Measurements from ENCODE around the gene GALNT1. TPM values are rescaled to one million over a fixed set of nuclear protein-coding genes. Genes with fewer than 3 reads are reported as not detected.

Gene GALNT1
- total RNA-seq, 1 experiment from 2014 or later: 80.1 TPM

DNA sequence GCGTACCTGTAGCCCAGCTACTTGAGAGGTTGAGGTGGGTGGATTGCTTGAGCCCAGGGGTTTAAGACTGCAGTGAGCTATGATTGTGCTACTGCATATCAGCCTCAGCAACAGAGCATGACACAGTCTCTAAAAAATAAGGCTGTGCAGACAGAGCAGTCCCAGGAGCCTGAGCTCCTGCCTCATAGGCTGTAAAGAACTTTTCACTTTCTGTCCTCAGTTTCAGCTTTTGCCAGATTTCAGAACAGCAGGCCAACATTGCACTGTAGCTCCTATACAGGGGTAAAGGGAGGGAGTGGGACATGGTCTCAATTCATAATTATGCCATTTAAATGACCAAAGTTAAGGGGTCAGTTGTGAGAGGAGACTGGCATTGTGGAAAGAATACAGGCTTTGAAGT is 150.6 kb downstream of the GALNT1 start:
- TF ChIP-seq OVOL2 (CRISPR knock-in tag; IDR thresholded peaks at IDR 0.05; ENCODE audit: borderline replicate concordance) (no peak), ZNF263 (CRISPR knock-in tag; IDR thresholded peaks at IDR 0.05; ENCODE audit: low read depth) (no peak), NFYB (CRISPR knock-in tag; conservative IDR thresholded peaks at IDR 0.05; ENCODE audit: low read depth) (no peak), JUN (CRISPR knock-in tag; IDR thresholded peaks at IDR 0.05) (no peak), GTF2I (CRISPR knock-in tag; conservative IDR thresholded peaks at IDR 0.05) (no peak), NFATC4 (CRISPR knock-in tag; IDR thresholded peaks at IDR 0.05) (no peak), ATF1 (CRISPR knock-in tag; IDR thresholded peaks at IDR 0.05) (no peak), TP53 (CRISPR knock-in tag; IDR thresholded peaks at IDR 0.05) (no peak), TEAD4 (CRISPR knock-in tag; IDR thresholded peaks at IDR 0.05) (no peak), NFE2L1 (CRISPR knock-in tag; IDR thresholded peaks at IDR 0.05) (no peak), ZNF671 (CRISPR knock-in tag; IDR thresholded peaks at IDR 0.05) (no peak), MYBL2 (CRISPR knock-in tag; IDR thresholded peaks at IDR 0.05) (no peak)
- TF ChIP-seq, protein P1, sequence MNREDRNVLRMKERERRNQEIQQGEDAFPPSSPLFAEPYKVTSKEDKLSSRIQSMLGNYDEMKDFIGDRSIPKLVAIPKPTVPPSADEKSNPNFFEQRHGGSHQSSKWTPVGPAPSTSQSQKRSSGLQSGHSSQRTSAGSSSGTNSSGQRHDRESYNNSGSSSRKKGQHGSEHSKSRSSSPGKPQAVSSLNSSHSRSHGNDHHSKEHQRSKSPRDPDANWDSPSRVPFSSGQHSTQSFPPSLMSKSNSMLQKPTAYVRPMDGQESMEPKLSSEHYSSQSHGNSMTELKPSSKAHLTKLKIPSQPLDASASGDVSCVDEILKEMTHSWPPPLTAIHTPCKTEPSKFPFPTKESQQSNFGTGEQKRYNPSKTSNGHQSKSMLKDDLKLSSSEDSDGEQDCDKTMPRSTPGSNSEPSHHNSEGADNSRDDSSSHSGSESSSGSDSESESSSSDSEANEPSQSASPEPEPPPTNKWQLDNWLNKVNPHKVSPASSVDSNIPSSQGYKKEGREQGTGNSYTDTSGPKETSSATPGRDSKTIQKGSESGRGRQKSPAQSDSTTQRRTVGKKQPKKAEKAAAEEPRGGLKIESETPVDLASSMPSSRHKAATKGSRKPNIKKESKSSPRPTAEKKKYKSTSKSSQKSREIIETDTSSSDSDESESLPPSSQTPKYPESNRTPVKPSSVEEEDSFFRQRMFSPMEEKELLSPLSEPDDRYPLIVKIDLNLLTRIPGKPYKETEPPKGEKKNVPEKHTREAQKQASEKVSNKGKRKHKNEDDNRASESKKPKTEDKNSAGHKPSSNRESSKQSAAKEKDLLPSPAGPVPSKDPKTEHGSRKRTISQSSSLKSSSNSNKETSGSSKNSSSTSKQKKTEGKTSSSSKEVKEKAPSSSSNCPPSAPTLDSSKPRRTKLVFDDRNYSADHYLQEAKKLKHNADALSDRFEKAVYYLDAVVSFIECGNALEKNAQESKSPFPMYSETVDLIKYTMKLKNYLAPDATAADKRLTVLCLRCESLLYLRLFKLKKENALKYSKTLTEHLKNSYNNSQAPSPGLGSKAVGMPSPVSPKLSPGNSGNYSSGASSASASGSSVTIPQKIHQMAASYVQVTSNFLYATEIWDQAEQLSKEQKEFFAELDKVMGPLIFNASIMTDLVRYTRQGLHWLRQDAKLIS (CRISPR knock-in tag; IDR thresholded peaks at IDR 0.05; ENCODE audit: borderline replicate concordance): no peak
- TF ChIP-seq, protein P2, sequence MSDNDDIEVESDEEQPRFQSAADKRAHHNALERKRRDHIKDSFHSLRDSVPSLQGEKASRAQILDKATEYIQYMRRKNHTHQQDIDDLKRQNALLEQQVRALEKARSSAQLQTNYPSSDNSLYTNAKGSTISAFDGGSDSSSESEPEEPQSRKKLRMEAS (CRISPR knock-in tag; IDR thresholded peaks at IDR 0.05): no peak
- TF ChIP-seq, protein P3, sequence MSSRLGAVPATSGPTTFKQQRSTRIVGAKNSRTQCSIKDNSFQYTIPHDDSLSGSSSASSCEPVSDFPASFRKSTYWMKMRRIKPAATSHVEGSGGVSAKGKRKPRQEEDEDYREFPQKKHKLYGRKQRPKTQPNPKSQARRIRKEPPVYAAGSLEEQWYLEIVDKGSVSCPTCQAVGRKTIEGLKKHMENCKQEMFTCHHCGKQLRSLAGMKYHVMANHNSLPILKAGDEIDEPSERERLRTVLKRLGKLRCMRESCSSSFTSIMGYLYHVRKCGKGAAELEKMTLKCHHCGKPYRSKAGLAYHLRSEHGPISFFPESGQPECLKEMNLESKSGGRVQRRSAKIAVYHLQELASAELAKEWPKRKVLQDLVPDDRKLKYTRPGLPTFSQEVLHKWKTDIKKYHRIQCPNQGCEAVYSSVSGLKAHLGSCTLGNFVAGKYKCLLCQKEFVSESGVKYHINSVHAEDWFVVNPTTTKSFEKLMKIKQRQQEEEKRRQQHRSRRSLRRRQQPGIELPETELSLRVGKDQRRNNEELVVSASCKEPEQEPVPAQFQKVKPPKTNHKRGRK (CRISPR knock-in tag; IDR thresholded peaks at IDR 0.05; ENCODE audit: borderline replicate concordance): no peak
- TF ChIP-seq, protein P4, sequence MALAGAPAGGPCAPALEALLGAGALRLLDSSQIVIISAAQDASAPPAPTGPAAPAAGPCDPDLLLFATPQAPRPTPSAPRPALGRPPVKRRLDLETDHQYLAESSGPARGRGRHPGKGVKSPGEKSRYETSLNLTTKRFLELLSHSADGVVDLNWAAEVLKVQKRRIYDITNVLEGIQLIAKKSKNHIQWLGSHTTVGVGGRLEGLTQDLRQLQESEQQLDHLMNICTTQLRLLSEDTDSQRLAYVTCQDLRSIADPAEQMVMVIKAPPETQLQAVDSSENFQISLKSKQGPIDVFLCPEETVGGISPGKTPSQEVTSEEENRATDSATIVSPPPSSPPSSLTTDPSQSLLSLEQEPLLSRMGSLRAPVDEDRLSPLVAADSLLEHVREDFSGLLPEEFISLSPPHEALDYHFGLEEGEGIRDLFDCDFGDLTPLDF (CRISPR knock-in tag; IDR thresholded peaks at IDR 0.05): no peak
- TF ChIP-seq, protein P5, sequence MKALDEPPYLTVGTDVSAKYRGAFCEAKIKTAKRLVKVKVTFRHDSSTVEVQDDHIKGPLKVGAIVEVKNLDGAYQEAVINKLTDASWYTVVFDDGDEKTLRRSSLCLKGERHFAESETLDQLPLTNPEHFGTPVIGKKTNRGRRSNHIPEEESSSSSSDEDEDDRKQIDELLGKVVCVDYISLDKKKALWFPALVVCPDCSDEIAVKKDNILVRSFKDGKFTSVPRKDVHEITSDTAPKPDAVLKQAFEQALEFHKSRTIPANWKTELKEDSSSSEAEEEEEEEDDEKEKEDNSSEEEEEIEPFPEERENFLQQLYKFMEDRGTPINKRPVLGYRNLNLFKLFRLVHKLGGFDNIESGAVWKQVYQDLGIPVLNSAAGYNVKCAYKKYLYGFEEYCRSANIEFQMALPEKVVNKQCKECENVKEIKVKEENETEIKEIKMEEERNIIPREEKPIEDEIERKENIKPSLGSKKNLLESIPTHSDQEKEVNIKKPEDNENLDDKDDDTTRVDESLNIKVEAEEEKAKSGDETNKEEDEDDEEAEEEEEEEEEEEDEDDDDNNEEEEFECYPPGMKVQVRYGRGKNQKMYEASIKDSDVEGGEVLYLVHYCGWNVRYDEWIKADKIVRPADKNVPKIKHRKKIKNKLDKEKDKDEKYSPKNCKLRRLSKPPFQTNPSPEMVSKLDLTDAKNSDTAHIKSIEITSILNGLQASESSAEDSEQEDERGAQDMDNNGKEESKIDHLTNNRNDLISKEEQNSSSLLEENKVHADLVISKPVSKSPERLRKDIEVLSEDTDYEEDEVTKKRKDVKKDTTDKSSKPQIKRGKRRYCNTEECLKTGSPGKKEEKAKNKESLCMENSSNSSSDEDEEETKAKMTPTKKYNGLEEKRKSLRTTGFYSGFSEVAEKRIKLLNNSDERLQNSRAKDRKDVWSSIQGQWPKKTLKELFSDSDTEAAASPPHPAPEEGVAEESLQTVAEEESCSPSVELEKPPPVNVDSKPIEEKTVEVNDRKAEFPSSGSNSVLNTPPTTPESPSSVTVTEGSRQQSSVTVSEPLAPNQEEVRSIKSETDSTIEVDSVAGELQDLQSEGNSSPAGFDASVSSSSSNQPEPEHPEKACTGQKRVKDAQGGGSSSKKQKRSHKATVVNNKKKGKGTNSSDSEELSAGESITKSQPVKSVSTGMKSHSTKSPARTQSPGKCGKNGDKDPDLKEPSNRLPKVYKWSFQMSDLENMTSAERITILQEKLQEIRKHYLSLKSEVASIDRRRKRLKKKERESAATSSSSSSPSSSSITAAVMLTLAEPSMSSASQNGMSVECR (CRISPR knock-in tag; IDR thresholded peaks at IDR 0.05; ENCODE audit: borderline replicate concordance): no peak
- TF ChIP-seq, protein P6, sequence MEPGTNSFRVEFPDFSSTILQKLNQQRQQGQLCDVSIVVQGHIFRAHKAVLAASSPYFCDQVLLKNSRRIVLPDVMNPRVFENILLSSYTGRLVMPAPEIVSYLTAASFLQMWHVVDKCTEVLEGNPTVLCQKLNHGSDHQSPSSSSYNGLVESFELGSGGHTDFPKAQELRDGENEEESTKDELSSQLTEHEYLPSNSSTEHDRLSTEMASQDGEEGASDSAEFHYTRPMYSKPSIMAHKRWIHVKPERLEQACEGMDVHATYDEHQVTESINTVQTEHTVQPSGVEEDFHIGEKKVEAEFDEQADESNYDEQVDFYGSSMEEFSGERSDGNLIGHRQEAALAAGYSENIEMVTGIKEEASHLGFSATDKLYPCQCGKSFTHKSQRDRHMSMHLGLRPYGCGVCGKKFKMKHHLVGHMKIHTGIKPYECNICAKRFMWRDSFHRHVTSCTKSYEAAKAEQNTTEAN (CRISPR knock-in tag; IDR thresholded peaks at IDR 0.05): no peak
- Mint-ChIP-seq H3K27me3 (ENCODE audit: low read depth) (no peaks in the 10 kb centered on the region; the same call in 1 of the 2 replicates), H3K4me3 (no peak overlapping the region), H3K9me3 (peaks cover 32% of the 10 kb centered on the region), H3K36me3 (peaks cover 3% of the 10 kb centered on the region; the same call in 1 of the 2 replicates), H3K27ac (no peak overlapping the region), H3K4me1 (peaks cover 11% of the 10 kb centered on the region)
- CTCF ChIA-PET: interaction anchor here (0.5 to 1.3 kb wide), 2 partner anchors 285 to 287 kb away, joined by 3 read pairs; no protein-coding TSS in a partner anchor
- ATAC-seq (no peak), DNase-seq (ENCODE audit: low spot score) (no peak)
- POLR2A ChIA-PET: no interaction called here

All from WTC11 (cell line).